Medulla oblongata (tissue), 1 donor: ENCODE data around the gene ACACA.
"Not testable (repeated sequence)": the region's sequence is repeated elsewhere in the genome, so short reads cannot be mapped to it uniquely, and the experiment has no call there.

Experiments used
- DNase-seq: peaks from one replicate; pipeline ENCODE4 v3.0.0-alpha.2; 2015; ENCODE audit errors: extremely low spot score

Gene ACACA

GRCh38 chr17:37393352-37393751 is 13.3 kb downstream of the ACACA start:
- DNase-seq, result no peak

GRCh38 chr17:37392024-37392590 is 14.5 kb downstream of the ACACA start:
- no peak for DNase-seq

GRCh38 chr17:37391146-37391545 is 15.5 kb downstream of the ACACA start:
- no peak for DNase-seq

GRCh38 chr17:37389160-37389559 is 17.5 kb downstream of the ACACA start:
- DNase-seq, result no peak

- no peak for DNase-seq
These were observed 18.4 kb downstream of the ACACA start for GRCh38 chr17:37388266-37388665.

GRCh38 chr17:37386462-37386861 is 20.2 kb downstream of the ACACA start:
- DNase-seq, result no peak

- no peak for DNase-seq
These were observed 21.1 kb downstream of the ACACA start for GRCh38 chr17:37385474-37385990.

- no peak for DNase-seq
These were observed 22.0 kb downstream of the ACACA start for GRCh38 chr17:37384560-37385149.

- DNase-seq, result no peak
These were observed 24.6 kb downstream of the ACACA start for GRCh38 chr17:37382056-37382455.

GRCh38 chr17:37375706-37376105 is 30.9 kb downstream of the ACACA start, which contains the start of gene C17orf78:
Gene C17orf78, plus strand, starts transcription at chr17:37375985. Its CDS starts 108 bp downstream, at chr17:37376093.
- DNase-seq, result no peak

- DNase-seq, result peak; percentile 93
These were observed 33.0 kb downstream of the ACACA start for GRCh38 chr17:37373530-37374159.

GRCh38 chr17:37368577-37368976 is 38.1 kb downstream of the ACACA start:
- no peak for DNase-seq

GRCh38 chr17:37365589-37365988 is 41.0 kb downstream of the ACACA start:
- no peak for DNase-seq

GRCh38 chr17:37361543-37361942 is 45.1 kb downstream of the ACACA start:
- DNase-seq, result no peak

- no peak for DNase-seq
These were observed 46.0 kb downstream of the ACACA start for GRCh38 chr17:37360632-37361031.

GRCh38 chr17:37359682-37360188 is 46.9 kb downstream of the ACACA start:
- no peak for DNase-seq

GRCh38 chr17:37358830-37359681 is 47.6 kb downstream of the ACACA start:
- peak; percentile 96 for DNase-seq

- DNase-seq, result peak; percentile 68
These were observed 48.4 kb downstream of the ACACA start for GRCh38 chr17:37358098-37358829.

- not testable (repeated sequence) for DNase-seq
These were observed 49.7 kb downstream of the ACACA start for GRCh38 chr17:37356796-37357569.

- DNase-seq, result not testable (repeated sequence)
These were observed 59.7 kb downstream of the ACACA start for GRCh38 chr17:37346863-37347402.
